Measurements from ENCODE around the gene ARL13B. TPM values are rescaled to one million over a fixed set of nuclear protein-coding genes. Genes with fewer than 3 reads are reported as not detected.

Gene ARL13B
- total RNA-seq: 3.5 and 6.1 TPM in 2 replicates

GRCh38 chr3:93979850-93980676 lies at the start of gene ARL13B:
Gene ARL13B (plus strand): TSS chr3:93980155. CDS start chr3:93980424, 269 bp downstream.

DNA sequence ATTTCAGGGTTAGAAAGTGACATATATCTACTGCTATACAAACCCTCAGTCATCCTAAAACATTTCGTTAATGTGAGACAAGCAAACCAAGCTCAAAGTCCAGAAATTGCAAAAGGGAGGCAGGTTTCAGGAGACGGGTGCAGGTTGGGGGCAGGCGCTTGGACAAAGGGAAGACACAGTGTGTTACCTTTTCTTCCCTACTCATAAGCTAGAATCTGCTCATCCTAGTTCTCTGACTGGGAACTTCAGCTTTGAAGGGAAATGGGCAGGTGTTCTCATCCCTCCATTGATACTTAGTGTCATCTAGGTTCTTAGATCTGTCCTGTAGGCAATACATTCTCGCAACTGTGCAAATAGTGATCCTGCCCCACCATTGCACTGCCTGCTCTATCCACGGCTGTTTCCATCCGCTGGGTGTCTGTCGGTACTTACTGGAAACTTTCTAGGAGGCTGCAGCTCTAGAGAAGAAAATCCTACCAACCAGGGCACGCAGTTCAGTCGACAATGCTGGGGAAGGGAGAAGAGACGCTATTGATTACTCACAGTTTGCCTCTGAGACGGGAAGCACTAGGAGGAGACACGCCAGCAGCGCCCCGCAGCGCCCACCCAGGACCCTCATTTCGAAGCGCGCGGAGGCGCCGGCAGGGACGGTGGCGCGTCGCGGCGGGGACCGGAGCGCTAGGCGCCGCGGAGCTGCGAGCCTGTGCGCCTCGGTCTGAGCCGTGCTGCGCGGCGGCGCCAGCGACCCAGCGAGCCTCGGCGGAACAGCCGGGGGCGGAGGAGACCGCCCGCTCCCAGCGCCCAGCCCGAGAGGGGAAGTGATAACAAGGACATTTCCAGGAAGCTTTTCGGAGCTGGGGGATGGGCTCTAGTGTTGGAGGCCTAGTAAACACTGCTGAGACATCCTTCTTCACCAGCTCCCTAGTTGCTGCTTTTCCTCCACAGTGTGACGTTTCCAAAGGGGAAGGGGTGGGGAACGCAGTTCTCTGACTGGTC lies 6.5 kb upstream of the ARL13B start, which contains the start of gene PROS1:
PROS1 (minus strand) TSS at position 766 of the 996 bp plus-strand sequence; CDS start at position 619, 147 bp downstream.

GRCh38 chr3:94028093-94028837 lies 48.3 kb downstream of the ARL13B start, which contains the start of gene STX19:
Gene STX19 (minus strand): TSS chr3:94028597. CDS start chr3:94015269, 13,328 bp downstream.

GRCh38 chr3:94062513-94063404 lies 82.8 kb downstream of the ARL13B start, which contains the start of the genes DHFR2 and NSUN3:
Gene DHFR2 (minus strand): TSS chr3:94062916. CDS start chr3:94061511, 1,405 bp downstream.
Gene NSUN3 (plus strand): TSS chr3:94063061. CDS start chr3:94063127, 66 bp downstream.

Other genes with a start within 250 kb of the ARL13B start
- 3.5 and 4.3 TPM in 2 replicates for gene PROS1, start 6.3 kb upstream of the ARL13B start, total RNA-seq
- gene STX19, start 48.4 kb downstream of the ARL13B start, total RNA-seq: 0.74 and 2.0 TPM in 2 replicates
- 2.5 and 2.9 TPM in 2 replicates for gene DHFR2, start 82.8 kb downstream of the ARL13B start, total RNA-seq
- 2.2 and 6.1 TPM in 2 replicates for gene NSUN3, start 82.9 kb downstream of the ARL13B start, total RNA-seq